ENCODE data around the gene MUCL3. TPM values are rescaled to one million over a fixed set of nuclear protein-coding genes. Genes with fewer than 3 reads are reported as not detected.

MUCL3 gene, protein sequence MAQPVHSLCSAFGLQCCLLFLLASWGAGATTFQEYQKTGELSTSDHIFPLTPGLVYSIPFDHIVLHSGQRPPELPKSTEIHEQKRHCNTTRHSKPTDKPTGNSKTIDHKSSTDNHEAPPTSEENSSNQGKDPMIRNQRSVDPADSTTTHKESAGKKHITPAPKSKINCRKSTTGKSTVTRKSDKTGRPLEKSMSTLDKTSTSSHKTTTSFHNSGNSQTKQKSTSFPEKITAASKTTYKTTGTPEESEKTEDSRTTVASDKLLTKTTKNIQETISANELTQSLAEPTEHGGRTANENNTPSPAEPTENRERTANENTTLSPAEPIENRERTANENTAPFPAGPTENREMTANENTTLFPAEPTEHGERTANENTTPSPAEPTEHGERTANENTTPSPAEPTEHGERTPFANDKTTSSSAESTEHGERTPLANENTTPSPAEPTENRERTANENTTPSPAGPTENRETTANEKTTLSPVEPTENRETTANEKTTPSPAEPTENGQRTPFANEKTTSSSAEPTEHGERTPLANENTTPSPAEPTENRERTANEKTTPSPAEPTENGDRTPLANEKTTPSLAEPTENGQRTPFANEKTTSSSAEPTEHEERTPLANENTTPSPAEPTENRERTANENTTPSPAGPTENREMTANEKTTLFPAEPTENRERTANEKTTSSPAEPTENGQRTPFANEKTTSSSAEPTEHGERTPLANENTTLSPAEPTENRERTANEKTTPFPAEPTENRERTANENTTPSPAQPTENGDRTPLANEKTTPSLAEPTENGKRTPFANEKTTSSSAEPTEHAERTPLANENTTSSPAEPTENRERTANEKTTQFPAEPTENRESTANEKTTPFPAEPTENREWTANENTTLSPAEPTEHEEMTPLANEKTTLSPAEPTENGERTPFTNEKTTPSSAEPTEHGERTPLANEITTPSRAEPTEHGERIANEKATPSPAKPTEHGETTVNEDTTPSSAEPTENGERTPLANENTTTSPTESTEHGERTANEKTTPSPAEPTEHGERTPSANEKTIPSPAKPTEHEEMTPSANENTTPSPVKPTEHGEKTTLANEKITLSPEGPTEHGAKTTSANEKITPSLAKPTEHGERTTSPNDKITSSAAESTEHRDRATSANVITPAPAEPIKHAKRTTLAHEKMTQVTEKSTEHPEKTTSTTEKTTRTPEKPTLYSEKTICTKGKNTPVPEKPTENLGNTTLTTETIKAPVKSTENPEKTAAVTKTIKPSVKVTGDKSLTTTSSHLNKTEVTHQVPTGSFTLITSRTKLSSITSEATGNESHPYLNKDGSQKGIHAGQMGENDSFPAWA (N-terminal part only)
- total RNA-seq: 10 to 100 TPM in 1 of 2 donors, not detected in 1; 13.8 TPM

DNA sequence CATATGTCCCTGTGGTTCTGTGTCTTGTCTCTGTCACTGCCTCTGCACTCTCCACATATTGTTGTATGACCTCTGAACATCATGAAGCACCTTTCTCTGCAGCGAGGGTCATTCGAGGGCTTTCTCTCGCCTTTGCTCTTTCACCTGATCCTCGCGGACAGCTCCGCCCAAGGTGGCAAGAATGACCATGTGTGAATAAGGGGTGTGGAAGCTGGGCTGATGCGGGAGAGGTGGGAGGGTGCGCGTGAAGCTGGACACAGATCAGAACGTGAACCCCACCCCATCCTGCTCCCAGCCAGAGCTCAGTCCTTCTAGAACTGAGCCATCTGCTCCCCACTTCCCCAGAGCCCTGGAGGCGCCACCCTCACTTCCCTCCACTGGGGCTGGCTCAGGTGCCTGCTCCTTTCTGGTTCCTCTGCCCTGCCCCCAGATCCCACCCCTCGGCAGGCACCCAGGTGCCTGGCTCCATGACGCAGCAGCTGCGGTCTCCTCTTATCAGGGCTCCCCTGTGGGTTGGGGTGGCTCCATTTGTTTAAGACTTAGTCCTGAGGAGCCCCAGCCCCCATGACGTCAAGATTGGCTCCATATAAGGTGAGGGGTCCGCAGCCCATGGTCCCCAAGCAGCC, at the start of gene MUCL3:
Gene MUCL3, plus strand, starts transcription at position 613 of the 626 bp plus-strand sequence. CDS start 27 bp downstream, outside the sequence.
- no peaks in the 10 kb centered on the region for H3K36me3 ChIP-seq
- no peaks in the 10 kb centered on the region for H3K27me3 ChIP-seq (replicated peaks; ENCODE audit: insufficient read depth)
- TF ChIP-seq, protein P1, sequence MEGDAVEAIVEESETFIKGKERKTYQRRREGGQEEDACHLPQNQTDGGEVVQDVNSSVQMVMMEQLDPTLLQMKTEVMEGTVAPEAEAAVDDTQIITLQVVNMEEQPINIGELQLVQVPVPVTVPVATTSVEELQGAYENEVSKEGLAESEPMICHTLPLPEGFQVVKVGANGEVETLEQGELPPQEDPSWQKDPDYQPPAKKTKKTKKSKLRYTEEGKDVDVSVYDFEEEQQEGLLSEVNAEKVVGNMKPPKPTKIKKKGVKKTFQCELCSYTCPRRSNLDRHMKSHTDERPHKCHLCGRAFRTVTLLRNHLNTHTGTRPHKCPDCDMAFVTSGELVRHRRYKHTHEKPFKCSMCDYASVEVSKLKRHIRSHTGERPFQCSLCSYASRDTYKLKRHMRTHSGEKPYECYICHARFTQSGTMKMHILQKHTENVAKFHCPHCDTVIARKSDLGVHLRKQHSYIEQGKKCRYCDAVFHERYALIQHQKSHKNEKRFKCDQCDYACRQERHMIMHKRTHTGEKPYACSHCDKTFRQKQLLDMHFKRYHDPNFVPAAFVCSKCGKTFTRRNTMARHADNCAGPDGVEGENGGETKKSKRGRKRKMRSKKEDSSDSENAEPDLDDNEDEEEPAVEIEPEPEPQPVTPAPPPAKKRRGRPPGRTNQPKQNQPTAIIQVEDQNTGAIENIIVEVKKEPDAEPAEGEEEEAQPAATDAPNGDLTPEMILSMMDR (IDR thresholded peaks at IDR 0.05): no peak

DNA sequence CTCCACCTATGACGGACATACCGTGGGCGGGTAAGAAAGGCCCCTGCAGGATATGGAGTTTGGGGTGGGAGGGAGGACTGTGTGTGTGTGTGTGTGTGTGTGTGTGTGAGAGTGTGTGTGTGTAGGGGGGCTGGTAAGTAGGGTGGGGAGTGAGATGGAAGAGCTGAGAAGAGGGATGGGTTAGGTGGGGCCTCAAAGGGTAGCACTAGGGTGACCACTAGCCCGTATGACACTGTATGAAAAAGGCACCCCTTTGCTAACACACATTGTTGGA, 49.4 kb upstream of the MUCL3 start:
- Histone ChIP-seq H3K9me3 (no peaks in the 10 kb centered on the region), H3K27ac (no peak overlapping the region), H3K4me3 (no peak overlapping the region), H3K4me1 (ENCODE audit: control insufficient read depth in 1 of 2, low read depth in 2 of 2) (peaks cover 2 to 6% of the 10 kb centered on the region in 2 donors), H3K27me3 (replicated peaks; ENCODE audit: insufficient read depth) (no peaks in the 10 kb centered on the region), H3K36me3 (peaks cover 49% of the 10 kb centered on the region)
- DNase-seq (ENCODE audit: low spot score) (no peak), ATAC-seq (ENCODE audit: insufficient number of reproducible peaks, low FRiP score, low read depth) (no peak)
- TF ChIP-seq, protein P1 (IDR thresholded peaks at IDR 0.05): no peak

More for the DNA sequence above, at the start of gene MUCL3:
- H3K9me3 ChIP-seq: no peaks in the 10 kb centered on the region
- H3K27ac ChIP-seq: no peak within 1 kb of the TSS
- ATAC-seq (ENCODE audit: insufficient number of reproducible peaks, low FRiP score, low read depth) (no peak), DNase-seq (ENCODE audit: low spot score) (no peak)
- H3K4me3 ChIP-seq: no peak within 1 kb of the TSS
- peaks cover 0 to 4% of the 10 kb centered on the region in 2 donors for H3K4me1 ChIP-seq (ENCODE audit: control insufficient read depth in 1 of 2, low read depth in 2 of 2)

DNA sequence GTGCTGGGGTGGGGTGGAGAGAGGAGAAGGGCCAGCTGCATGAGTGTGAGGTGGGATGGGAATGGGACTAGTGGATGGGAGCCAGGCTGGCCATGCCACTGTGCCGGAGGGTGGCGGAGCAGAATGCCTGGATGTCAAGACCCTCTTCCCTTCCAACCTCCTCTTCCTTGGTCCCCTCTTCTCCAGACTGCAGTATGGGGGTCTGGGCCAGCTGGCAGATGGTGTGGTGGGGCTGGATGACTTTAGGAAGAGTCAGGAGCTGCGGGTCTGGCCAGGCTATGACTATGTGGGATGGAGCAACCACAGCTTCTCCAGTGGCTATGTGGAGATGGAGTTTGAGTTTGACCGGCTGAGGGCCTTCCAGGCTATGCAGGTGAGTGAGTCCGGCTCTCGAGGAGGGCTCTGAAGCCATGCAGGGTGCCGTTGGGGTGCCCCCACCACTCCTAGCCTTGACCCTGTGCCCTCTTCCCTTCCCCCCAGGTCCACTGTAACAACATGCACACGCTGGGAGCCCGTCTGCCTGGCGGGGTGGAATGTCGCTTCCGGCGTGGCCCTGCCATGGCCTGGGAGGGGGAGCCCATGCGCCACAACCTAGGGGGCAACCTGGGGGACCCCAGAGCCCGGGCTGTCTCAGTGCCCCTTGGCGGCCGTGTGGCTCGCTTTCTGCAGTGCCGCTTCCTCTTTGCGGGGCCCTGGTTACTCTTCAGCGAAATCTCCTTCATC, 48.8 kb upstream of the MUCL3 start:
- Histone ChIP-seq H3K9me3 (no peaks in the 10 kb centered on the region), H3K4me1 (ENCODE audit: control insufficient read depth in 1 of 2, low read depth in 2 of 2) (no peaks in the 10 kb centered on the region), H3K36me3 (peaks cover 54% of the 10 kb centered on the region), H3K4me3 (no peak overlapping the region), H3K27ac (no peak overlapping the region), H3K27me3 (replicated peaks; ENCODE audit: insufficient read depth) (no peaks in the 10 kb centered on the region)
- TF ChIP-seq, protein P1 (IDR thresholded peaks at IDR 0.05): no peak
- DNase-seq (ENCODE audit: low spot score) (no peak), ATAC-seq (ENCODE audit: insufficient number of reproducible peaks, low FRiP score, low read depth) (no peak)

DNA sequence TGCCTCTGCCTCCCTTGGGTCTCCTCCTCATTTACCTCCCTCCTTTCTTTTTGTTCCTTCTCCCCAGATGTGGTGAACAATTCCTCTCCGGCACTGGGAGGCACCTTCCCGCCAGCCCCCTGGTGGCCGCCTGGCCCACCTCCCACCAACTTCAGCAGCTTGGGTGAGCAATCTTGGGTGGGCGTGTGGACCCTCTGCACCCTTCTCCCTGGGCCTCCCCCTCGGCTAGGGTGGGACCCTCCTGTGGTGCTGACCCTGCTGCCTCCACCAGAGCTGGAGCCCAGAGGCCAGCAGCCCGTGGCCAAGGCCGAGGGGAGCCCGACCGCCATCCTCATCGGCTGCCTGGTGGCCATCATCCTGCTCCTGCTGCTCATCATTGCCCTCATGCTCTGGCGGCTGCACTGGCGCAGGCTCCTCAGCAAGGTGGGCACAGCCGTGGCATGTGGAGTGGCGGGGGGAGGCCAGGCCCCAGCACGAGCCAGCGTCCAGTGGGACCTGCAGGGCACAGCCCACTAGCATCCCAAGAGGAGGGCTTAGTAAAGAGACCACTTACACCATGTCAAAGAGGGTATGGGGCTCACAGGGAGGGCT, 47.7 kb upstream of the MUCL3 start:
- Histone ChIP-seq H3K27ac (no peak overlapping the region), H3K27me3 (replicated peaks; ENCODE audit: insufficient read depth) (no peaks in the 10 kb centered on the region), H3K4me3 (no peak overlapping the region), H3K9me3 (no peaks in the 10 kb centered on the region), H3K4me1 (ENCODE audit: control insufficient read depth in 1 of 2, low read depth in 2 of 2) (no peaks in the 10 kb centered on the region), H3K36me3 (peaks cover 62% of the 10 kb centered on the region)
- ATAC-seq (ENCODE audit: insufficient number of reproducible peaks, low FRiP score, low read depth): no peak
- no peak for DNase-seq (ENCODE audit: low spot score)
- TF ChIP-seq, protein P1 (IDR thresholded peaks at IDR 0.05): no peak
